Inflammatory macrophage (primary cell): ENCODE results near the gene SMIM1.

Source experiments
- DNase-seq, 2 donors: peaks; one replicate each; pipeline ENCODE4 v3.0.0-alpha.2; 2020 to 2022

SMIM1 gene

GRCh38 chr1:3822421-3822820 is 49.9 kb downstream of the SMIM1 start:
- no peak for DNase-seq

- DNase-seq, result no peak
Measured at GRCh38 chr1:3824650-3825049, 52.1 kb downstream of the SMIM1 start.

DNA sequence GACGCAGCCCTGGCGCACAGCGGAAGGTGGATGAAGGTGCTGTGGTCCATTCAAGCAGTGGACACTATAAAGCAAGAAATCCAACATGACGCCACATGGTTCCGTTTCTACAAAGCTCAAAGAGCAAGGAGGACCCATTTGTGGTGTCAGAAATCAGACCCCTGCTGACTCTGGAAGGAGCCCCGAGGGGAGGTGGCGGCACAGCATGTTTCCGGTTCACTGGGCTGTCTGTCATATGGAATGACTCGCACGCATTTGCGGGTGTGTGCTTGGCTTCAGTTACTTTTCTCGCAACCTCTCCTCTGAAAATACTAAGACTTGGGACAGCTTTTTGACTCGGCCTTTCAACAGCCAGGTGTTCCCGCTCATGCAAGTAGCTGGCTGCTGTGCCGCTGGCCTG is 52.8 kb downstream of the SMIM1 start:
- no peak for DNase-seq
